BLaER1 treated with 17β-estradiol and CSF1 and Interleukin-3, amounts not matched to agents 10 nM and 100 nM (cell line): ENCODE measurements around the gene WDR27.
"Not testable (repeated sequence)": the region's sequence is repeated elsewhere in the genome, so short reads cannot be mapped to it uniquely, and the experiment has no call there.

Experiments used
- H3K27ac ChIP-seq, 11 experiments: shearing (Covaris generic); formaldehyde crosslinking; 2 replicates each; pipeline ENCODE4 v1.8.1; 2022
- H3K27me3 ChIP-seq, 11 experiments: shearing (Covaris generic); formaldehyde crosslinking; 2 replicates each; pipeline ENCODE4 v1.8.1; 2022
- H3K36me3 ChIP-seq, 11 experiments: shearing (Covaris generic); formaldehyde crosslinking; 2 replicates each; pipeline ENCODE4 v1.8.1; 2022
- H3K4me1 ChIP-seq, 10 experiments: shearing (Covaris generic); formaldehyde crosslinking; 2 replicates each; pipeline ENCODE4 v1.8.1; 2022
- H3K4me2 ChIP-seq, 11 experiments: shearing (Covaris generic); formaldehyde crosslinking; 2 replicates each; pipeline ENCODE4 v1.8.1; 2022
- H3K4me3 ChIP-seq, 10 experiments: shearing (Covaris generic); formaldehyde crosslinking; 2 replicates each; pipeline ENCODE4 v1.8.1; 2022
- H3K9ac ChIP-seq, 11 experiments: shearing (Covaris generic); formaldehyde crosslinking; 2 replicates each; pipeline ENCODE4 v1.8.1; 2022
- H3K9me3 ChIP-seq, 11 experiments: shearing (Covaris generic); formaldehyde crosslinking; replicated peaks in 1 of 11; 2 replicates each; pipeline ENCODE4 v1.8.1; 2022
- H4K20me1 ChIP-seq, 11 experiments: shearing (Covaris generic); formaldehyde crosslinking; 2 replicates each; pipeline ENCODE4 v1.8.1; 2022
- Cebpa-rat ChIP-seq, 11 experiments: shearing (Covaris generic); IDR thresholded peaks; 2 replicates each; pipeline ENCODE4 v1.8.1; 2022

Gene WDR27

GRCh38 chr6:169449221-169449620 lies 252.6 kb downstream of the WDR27 start:
- H3K4me3 ChIP-seq = no peak overlapping the region
- TF ChIP-seq Cebpa-rat (IDR thresholded peaks at IDR 0.05) = no peak
- H3K27ac ChIP-seq = no peak overlapping the region

GRCh38 chr6:169445661-169446581 lies 255.9 kb downstream of the WDR27 start:
- H3K9me3 ChIP-seq = peaks cover 0 to 14% (median 0%) of the 10 kb centered on the region in 11 experiments; a peak in 3 of 22 replicates
- no peak for TF ChIP-seq Cebpa-rat (IDR thresholded peaks at IDR 0.05)
- H3K4me1 ChIP-seq = peaks cover 0 to 7% (median 0%) of the 10 kb centered on the region in 10 experiments; a peak in 4 of 20 replicates
- H3K4me3 ChIP-seq = no peak overlapping the region
- H3K9ac ChIP-seq = no peak overlapping the region
- H3K36me3 ChIP-seq = no peaks in the 10 kb centered on the region
- no peaks in the 10 kb centered on the region for H4K20me1 ChIP-seq
- H3K27me3 ChIP-seq = no peaks in the 10 kb centered on the region
- no peak overlapping the region for H3K27ac ChIP-seq
- no peak overlapping the region for H3K4me2 ChIP-seq

More at GRCh38 chr6:169449221-169449620, 252.6 kb downstream of the WDR27 start:
- Histone ChIP-seq H3K9me3 (peaks cover 0 to 5% (median 0%) of the 10 kb centered on the region in 11 experiments; a peak in 1 of 22 replicates), H3K36me3 (no peaks in the 10 kb centered on the region), H3K4me1 (peaks cover 0 to 7% (median 0%) of the 10 kb centered on the region in 10 experiments; a peak in 4 of 20 replicates), H4K20me1 (no peaks in the 10 kb centered on the region), H3K9ac (no peak overlapping the region), H3K4me2 (no peak overlapping the region), H3K27me3 (no peaks in the 10 kb centered on the region)

GRCh38 chr6:169445227-169445626 lies 256.6 kb downstream of the WDR27 start:
- Histone ChIP-seq H4K20me1 (no peaks in the 10 kb centered on the region), H3K9me3 (peaks cover 0 to 14% (median 0%) of the 10 kb centered on the region in 11 experiments; a peak in 3 of 22 replicates), H3K27me3 (no peaks in the 10 kb centered on the region), H3K4me3 (no peak overlapping the region), H3K4me2 (no peak overlapping the region), H3K9ac (no peak overlapping the region), H3K4me1 (peaks cover 0 to 5% (median 0%) of the 10 kb centered on the region in 10 experiments; a peak in 4 of 20 replicates), H3K27ac (no peak overlapping the region), H3K36me3 (no peaks in the 10 kb centered on the region)
- TF ChIP-seq Cebpa-rat (IDR thresholded peaks at IDR 0.05) = no peak

- no peaks in the 10 kb centered on the region for H3K27me3 ChIP-seq
- H3K4me2 ChIP-seq = no peak overlapping the region
- H4K20me1 ChIP-seq = no peaks in the 10 kb centered on the region
- H3K9ac ChIP-seq = no peak overlapping the region
- H3K4me1 ChIP-seq = no peaks in the 10 kb centered on the region
- TF ChIP-seq Cebpa-rat (IDR thresholded peaks at IDR 0.05) = no peak
- H3K27ac ChIP-seq = no peak overlapping the region
- no peak overlapping the region for H3K4me3 ChIP-seq
- H3K9me3 ChIP-seq = peaks cover 0 to 14% (median 0%) of the 10 kb centered on the region in 11 experiments; a peak in 3 of 22 replicates
- H3K36me3 ChIP-seq = no peaks in the 10 kb centered on the region
Observed at GRCh38 chr6:169441292-169441691, 260.5 kb downstream of the WDR27 start.

- TF ChIP-seq Cebpa-rat (IDR thresholded peaks at IDR 0.05) = no peak
- H3K9ac ChIP-seq = no peak overlapping the region
- peaks cover 10 to 24% (median 11%) of the 10 kb centered on the region in 11 experiments for H3K9me3 ChIP-seq
Observed at GRCh38 chr6:169439710-169440109, 262.1 kb downstream of the WDR27 start.

GRCh38 chr6:169434554-169434953 lies 267.3 kb downstream of the WDR27 start:
- H3K27ac ChIP-seq, H3K27me3 ChIP-seq, H4K20me1 ChIP-seq, H3K4me1 ChIP-seq, H3K36me3 ChIP-seq, H3K9ac ChIP-seq, H3K4me2 ChIP-seq, H3K4me3 ChIP-seq: not testable (repeated sequence)
- peak in 2 of 11 experiments; percentile 31 to 33; a peak in 1 of 22 replicates for TF ChIP-seq Cebpa-rat (IDR thresholded peaks at IDR 0.05)
- H3K9me3 ChIP-seq = peaks cover 58 to 63% (median 62%) of the 10 kb centered on the region in 11 experiments

More at GRCh38 chr6:169439710-169440109, 262.1 kb downstream of the WDR27 start:
- Histone ChIP-seq H4K20me1 (no peaks in the 10 kb centered on the region), H3K27me3 (no peaks in the 10 kb centered on the region), H3K4me3 (no peak overlapping the region), H3K4me1 (no peaks in the 10 kb centered on the region), H3K27ac (no peak overlapping the region), H3K36me3 (no peaks in the 10 kb centered on the region; a peak in 2 of 22 replicates), H3K4me2 (no peak overlapping the region)

GRCh38 chr6:169429001-169429400 lies 272.8 kb downstream of the WDR27 start:
- peaks cover 59 to 76% (median 67%) of the 10 kb centered on the region in 11 experiments for H3K9me3 ChIP-seq
- TF ChIP-seq Cebpa-rat (IDR thresholded peaks at IDR 0.05) = no peak
- no peak overlapping the region for H3K27ac ChIP-seq
- no peaks in the 10 kb centered on the region for H4K20me1 ChIP-seq
- H3K4me2 ChIP-seq = no peak overlapping the region
- no peaks in the 10 kb centered on the region for H3K4me1 ChIP-seq
- H3K27me3 ChIP-seq = no peaks in the 10 kb centered on the region
- no peaks in the 10 kb centered on the region; a peak in 1 of 22 replicates for H3K36me3 ChIP-seq
- no peak overlapping the region for H3K4me3 ChIP-seq
- no peak overlapping the region for H3K9ac ChIP-seq

- no peaks in the 10 kb centered on the region; a peak in 1 of 22 replicates for H3K36me3 ChIP-seq
- no peak for TF ChIP-seq Cebpa-rat (IDR thresholded peaks at IDR 0.05)
- no peak overlapping the region for H3K4me2 ChIP-seq
- H4K20me1 ChIP-seq = no peaks in the 10 kb centered on the region
- H3K27ac ChIP-seq = no peak overlapping the region
- H3K4me3 ChIP-seq = no peak overlapping the region
- H3K9me3 ChIP-seq = peaks cover 59 to 76% (median 67%) of the 10 kb centered on the region in 11 experiments
- H3K27me3 ChIP-seq = no peaks in the 10 kb centered on the region
- no peaks in the 10 kb centered on the region for H3K4me1 ChIP-seq
- no peak overlapping the region for H3K9ac ChIP-seq
Observed at GRCh38 chr6:169428532-169428931, 273.3 kb downstream of the WDR27 start.

- H3K4me1 ChIP-seq = no peaks in the 10 kb centered on the region
- no peaks in the 10 kb centered on the region; a peak in 1 of 22 replicates for H3K36me3 ChIP-seq
- H4K20me1 ChIP-seq = no peaks in the 10 kb centered on the region
- no peak overlapping the region for H3K4me3 ChIP-seq
- no peak overlapping the region for H3K4me2 ChIP-seq
- H3K27ac ChIP-seq = no peak overlapping the region
- H3K9ac ChIP-seq = no peak overlapping the region
- H3K27me3 ChIP-seq = no peaks in the 10 kb centered on the region
- peaks cover 53 to 76% (median 66%) of the 10 kb centered on the region in 11 experiments for H3K9me3 ChIP-seq
- no peak for TF ChIP-seq Cebpa-rat (IDR thresholded peaks at IDR 0.05)
Observed at GRCh38 chr6:169427856-169428255, 274.0 kb downstream of the WDR27 start.
